ENCODE measurements around the gene DHX30. TPM values are rescaled to one million over a fixed set of nuclear protein-coding genes. Genes with fewer than 3 reads are reported as not detected.
"Not testable (repeated sequence)": the region's sequence is repeated elsewhere in the genome, so short reads cannot be mapped to it uniquely, and the experiment has no call there.

DHX30 gene
- total RNA-seq, 3 donors from 2014 or later = 46.4 to 72.4 (median 68.1) TPM

GRCh38 chr3:47813551-47814177 is 10.7 kb downstream of the DHX30 start:
- DNase-seq (ENCODE audit: low spot score in 2 of 2) = no peak
- intact Hi-C loops (cut with DNase I; ENCODE audit: low total_unique reads) = no loop called here
- H3K27ac ChIP-seq = no peak overlapping the region
- TF ChIP-seq CTCF (IDR thresholded peaks at IDR 0.05) (no peak), POLR2A (IDR thresholded peaks at IDR 0.05) (no peak), POLR2AphosphoS5 (IDR thresholded peaks at IDR 0.05) (no peak)
- no peaks in the 10 kb centered on the region for H3K27me3 ChIP-seq
- no peaks in the 10 kb centered on the region for H3K9me3 ChIP-seq
- H3K4me1 ChIP-seq = no peaks in the 10 kb centered on the region
- H3K4me3 ChIP-seq = no peak overlapping the region
- no peaks in the 10 kb centered on the region for H3K36me3 ChIP-seq

- no peak for TF ChIP-seq CTCF (IDR thresholded peaks at IDR 0.05)
- TF ChIP-seq POLR2AphosphoS5 (IDR thresholded peaks at IDR 0.05) = no peak
- no peak for TF ChIP-seq POLR2A (IDR thresholded peaks at IDR 0.05)
- H3K27ac ChIP-seq = no peak overlapping the region
- no peaks in the 10 kb centered on the region for H3K27me3 ChIP-seq
- H3K36me3 ChIP-seq = no peaks in the 10 kb centered on the region
- H3K9me3 ChIP-seq = no peaks in the 10 kb centered on the region
- H3K4me1 ChIP-seq = no peaks in the 10 kb centered on the region
- no peak for DNase-seq (ENCODE audit: low spot score in 2 of 2)
- intact Hi-C loops (cut with DNase I; ENCODE audit: low total_unique reads) = no loop called here
- H3K4me3 ChIP-seq = no peak overlapping the region
Observed at GRCh38 chr3:47817609-47818008, 14.7 kb downstream of the DHX30 start.

GRCh38 chr3:47824541-47825473 is 21.9 kb downstream of the DHX30 start:
- Histone ChIP-seq H3K27ac (peak overlapping the region; percentile 79 to 85), H3K9me3 (no peaks in the 10 kb centered on the region), H3K4me1 (peaks cover 0 to 6% of the 10 kb centered on the region in 2 donors), H3K36me3 (no peaks in the 10 kb centered on the region), H3K27me3 (no peaks in the 10 kb centered on the region), H3K4me3 (peak overlapping the region; percentile 67 to 86 (median 80))
- DNase-seq (ENCODE audit: low spot score in 2 of 2) = peak; percentile 38 to 73
- intact Hi-C loops (cut with DNase I; ENCODE audit: low total_unique reads) = no loop called here
- TF ChIP-seq POLR2AphosphoS5 (IDR thresholded peaks at IDR 0.05) (peak; percentile 18 to 54 (median 39)), POLR2A (IDR thresholded peaks at IDR 0.05) (no peak), CTCF (IDR thresholded peaks at IDR 0.05) (peak; percentile 30 to 87 (median 47))

GRCh38 chr3:47825590-47825989 is 22.7 kb downstream of the DHX30 start:
- Histone ChIP-seq H3K27ac (peak overlapping the region; percentile 79 to 85), H3K36me3 (no peaks in the 10 kb centered on the region), H3K27me3 (no peaks in the 10 kb centered on the region), H3K4me3 (peak overlapping the region; percentile 67 to 86 (median 80)), H3K4me1 (peaks cover 0 to 6% of the 10 kb centered on the region in 2 donors), H3K9me3 (no peaks in the 10 kb centered on the region)
- intact Hi-C loops (cut with DNase I; ENCODE audit: low total_unique reads) = no loop called here
- DNase-seq (ENCODE audit: low spot score in 2 of 2) = no peak
- no peak for TF ChIP-seq POLR2A (IDR thresholded peaks at IDR 0.05)

- H3K36me3 ChIP-seq; H3K27me3 ChIP-seq; H3K4me3 ChIP-seq; H3K9me3 ChIP-seq; H3K4me1 ChIP-seq; intact Hi-C loops (cut with DNase I; ENCODE audit: low total_unique reads); H3K27ac ChIP-seq; DNase-seq (ENCODE audit: low spot score in 2 of 2): not testable (repeated sequence)
Observed at GRCh38 chr3:47829482-47829881, 26.5 kb downstream of the DHX30 start.

- intact Hi-C loops (cut with DNase I; ENCODE audit: low total_unique reads) = loop anchor here (5.0 kb wide), 1 partner anchor 315 kb away; no protein-coding TSS in a partner anchor
- DNase-seq (ENCODE audit: low spot score in 2 of 2) = no peak
- H3K36me3 ChIP-seq = no peaks in the 10 kb centered on the region
- no peak overlapping the region for H3K27ac ChIP-seq
- no peaks in the 10 kb centered on the region for H3K4me1 ChIP-seq
- H3K9me3 ChIP-seq = no peaks in the 10 kb centered on the region
- no peaks in the 10 kb centered on the region for H3K27me3 ChIP-seq
- H3K4me3 ChIP-seq = no peak overlapping the region
- TF ChIP-seq POLR2A (IDR thresholded peaks at IDR 0.05) (no peak), CTCF (IDR thresholded peaks at IDR 0.05) (no peak), POLR2AphosphoS5 (IDR thresholded peaks at IDR 0.05) (no peak)
Observed at GRCh38 chr3:47836986-47837385, 34.0 kb downstream of the DHX30 start.

All from breast epithelium (tissue), 4 donors.